Measurements from ENCODE around the gene MOV10L1. TPM values are rescaled to one million over a fixed set of nuclear protein-coding genes. Genes with fewer than 3 reads are reported as not detected.

MOV10L1 gene
- total RNA-seq, 1 donor from 2014 or later = 1.1 TPM

DNA sequence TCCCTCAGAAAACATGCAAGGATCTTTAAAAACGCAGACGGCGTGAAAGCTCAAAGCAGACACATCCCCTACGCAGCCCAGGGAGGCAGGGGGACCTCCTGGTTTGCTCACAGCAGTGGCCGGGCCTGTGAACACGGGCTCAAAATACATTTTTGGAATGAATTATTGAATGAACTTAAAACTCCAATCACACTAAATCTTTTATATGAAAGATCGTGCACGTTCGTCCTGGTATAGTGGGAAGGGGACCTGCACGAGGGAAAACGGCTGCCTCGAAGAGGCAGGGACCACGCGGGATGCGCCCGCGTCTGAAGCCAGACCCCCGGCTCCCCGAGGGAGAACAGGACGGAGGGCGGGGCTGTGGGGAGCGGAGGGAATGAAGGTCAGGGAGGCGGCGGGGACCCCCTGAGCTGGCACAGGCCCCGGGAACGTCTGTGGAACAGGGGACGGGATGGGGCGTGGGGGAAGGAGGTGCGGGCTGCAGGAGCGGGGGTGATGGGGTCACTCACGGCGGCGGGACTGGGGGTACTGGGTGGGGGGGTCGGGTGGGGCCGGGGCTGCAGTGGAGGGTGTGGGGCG, 79.5 kb downstream of the MOV10L1 start:
- peaks cover 6% of the 10 kb centered on the region for H3K27me3 Mint-ChIP-seq (ENCODE audit: low read depth)
- H3K9me3 Mint-ChIP-seq (ENCODE audit: low read depth) = no peaks in the 10 kb centered on the region
- H3K4me3 Mint-ChIP-seq (ENCODE audit: unreplicated experiment) = peak overlapping the region; percentile 64
- H3K36me3 Mint-ChIP-seq (ENCODE audit: low read depth) = no peaks in the 10 kb centered on the region
- H3K27ac Mint-ChIP-seq (ENCODE audit: unreplicated experiment) = peak overlapping the region; percentile 36
- peaks cover 7% of the 10 kb centered on the region for H3K4me1 Mint-ChIP-seq (ENCODE audit: low read depth)
- no peak for DNase-seq (ENCODE audit: low spot score)
- TF ChIP-seq, protein P1, sequence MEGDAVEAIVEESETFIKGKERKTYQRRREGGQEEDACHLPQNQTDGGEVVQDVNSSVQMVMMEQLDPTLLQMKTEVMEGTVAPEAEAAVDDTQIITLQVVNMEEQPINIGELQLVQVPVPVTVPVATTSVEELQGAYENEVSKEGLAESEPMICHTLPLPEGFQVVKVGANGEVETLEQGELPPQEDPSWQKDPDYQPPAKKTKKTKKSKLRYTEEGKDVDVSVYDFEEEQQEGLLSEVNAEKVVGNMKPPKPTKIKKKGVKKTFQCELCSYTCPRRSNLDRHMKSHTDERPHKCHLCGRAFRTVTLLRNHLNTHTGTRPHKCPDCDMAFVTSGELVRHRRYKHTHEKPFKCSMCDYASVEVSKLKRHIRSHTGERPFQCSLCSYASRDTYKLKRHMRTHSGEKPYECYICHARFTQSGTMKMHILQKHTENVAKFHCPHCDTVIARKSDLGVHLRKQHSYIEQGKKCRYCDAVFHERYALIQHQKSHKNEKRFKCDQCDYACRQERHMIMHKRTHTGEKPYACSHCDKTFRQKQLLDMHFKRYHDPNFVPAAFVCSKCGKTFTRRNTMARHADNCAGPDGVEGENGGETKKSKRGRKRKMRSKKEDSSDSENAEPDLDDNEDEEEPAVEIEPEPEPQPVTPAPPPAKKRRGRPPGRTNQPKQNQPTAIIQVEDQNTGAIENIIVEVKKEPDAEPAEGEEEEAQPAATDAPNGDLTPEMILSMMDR (IDR thresholded peaks at IDR 0.05) = no peak

DNA sequence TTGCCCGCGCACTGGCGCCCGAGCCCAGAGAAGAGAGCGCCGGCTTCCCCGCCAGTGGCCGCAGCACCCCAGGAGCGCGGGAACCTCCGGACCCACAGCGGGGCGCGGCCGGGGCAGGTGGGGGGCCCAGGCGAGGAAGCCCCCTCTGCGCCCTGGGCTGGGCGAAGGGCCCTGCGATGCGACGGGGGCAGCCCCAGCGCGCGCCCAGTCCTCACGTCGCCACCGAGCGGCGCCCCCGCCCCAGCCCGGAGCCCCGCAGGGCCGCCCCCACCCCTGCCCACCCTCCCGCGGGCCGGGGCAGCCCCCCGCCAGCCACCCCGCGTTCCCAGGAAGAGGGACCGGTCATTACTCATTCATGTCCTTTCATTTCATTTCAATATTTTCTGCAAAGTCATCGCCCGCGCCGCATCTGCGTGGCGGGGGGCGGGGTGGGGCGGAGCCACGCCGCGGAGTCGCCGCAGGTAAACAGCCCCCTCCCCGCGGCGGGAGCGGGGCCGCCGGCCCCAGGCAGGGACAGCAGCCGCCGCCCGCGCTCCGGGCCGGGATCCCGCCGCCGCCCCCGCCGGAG, 80.1 kb downstream of the MOV10L1 start:
- no peaks in the 10 kb centered on the region for H3K36me3 Mint-ChIP-seq (ENCODE audit: low read depth)
- no peak overlapping the region for H3K27ac Mint-ChIP-seq (ENCODE audit: unreplicated experiment)
- H3K27me3 Mint-ChIP-seq (ENCODE audit: low read depth) = peaks cover 6% of the 10 kb centered on the region
- DNase-seq (ENCODE audit: low spot score) = no peak
- TF ChIP-seq, protein P1 (IDR thresholded peaks at IDR 0.05) = peak; percentile 15
- H3K4me1 Mint-ChIP-seq (ENCODE audit: low read depth) = peaks cover 7% of the 10 kb centered on the region
- H3K4me3 Mint-ChIP-seq (ENCODE audit: unreplicated experiment) = peak overlapping the region; percentile 31
- no peaks in the 10 kb centered on the region for H3K9me3 Mint-ChIP-seq (ENCODE audit: low read depth)

DNA sequence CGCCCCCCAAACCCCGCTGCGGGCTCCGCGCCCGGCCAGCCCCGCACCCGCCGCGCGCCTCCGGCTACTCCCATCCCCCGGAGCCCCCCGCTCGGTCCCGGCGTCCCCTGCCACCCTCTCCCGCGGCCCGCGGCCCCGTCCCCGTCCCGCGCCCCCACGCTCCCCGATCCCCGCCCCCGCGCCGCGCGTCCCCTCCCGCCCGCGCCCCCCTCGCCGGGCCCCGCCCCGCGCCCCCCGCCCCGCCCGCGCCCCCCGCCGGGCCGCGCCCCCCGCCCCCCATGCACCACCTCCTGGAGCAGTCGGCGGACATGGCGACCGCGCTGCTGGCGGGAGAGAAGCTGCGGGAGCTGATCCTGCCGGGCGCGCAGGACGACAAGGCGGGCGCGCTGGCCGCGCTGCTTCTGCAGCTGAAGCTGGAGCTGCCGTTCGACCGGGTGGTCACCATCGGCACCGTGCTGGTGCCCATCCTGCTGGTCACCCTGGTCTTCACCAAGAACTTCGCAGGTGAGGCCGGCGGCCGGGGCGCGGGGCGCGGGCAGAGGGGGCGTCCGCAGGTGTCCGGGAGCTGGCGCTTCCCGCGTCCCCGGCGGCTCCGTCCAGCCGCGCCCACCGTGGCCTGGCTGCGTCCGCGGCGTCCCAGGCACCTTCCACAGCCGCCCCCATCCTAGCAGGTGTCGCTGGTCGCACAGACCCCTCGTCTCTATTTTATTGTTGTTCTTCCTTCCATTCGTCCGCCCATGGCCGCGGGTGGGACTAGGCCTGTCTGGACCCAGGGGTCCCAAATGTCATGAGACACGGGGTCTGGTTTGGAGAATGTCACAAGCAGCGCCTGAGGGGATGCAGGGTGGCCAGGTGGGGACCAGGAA, 80.9 kb downstream of the MOV10L1 start, which contains the start of gene PANX2:
PANX2 (plus strand) TSS at position 279 of the 866 bp plus-strand sequence; CDS start at position 279, 0 bp downstream.
- H3K4me3 Mint-ChIP-seq (ENCODE audit: unreplicated experiment) = peak within 1 kb of the TSS; percentile 68
- TF ChIP-seq, protein P1 (IDR thresholded peaks at IDR 0.05) = no peak
- no peaks in the 10 kb centered on the region for H3K36me3 Mint-ChIP-seq (ENCODE audit: low read depth)
- peaks cover 6% of the 10 kb centered on the region for H3K27me3 Mint-ChIP-seq (ENCODE audit: low read depth)
- H3K9me3 Mint-ChIP-seq (ENCODE audit: low read depth) = no peaks in the 10 kb centered on the region
- DNase-seq (ENCODE audit: low spot score) = no peak
- H3K27ac Mint-ChIP-seq (ENCODE audit: unreplicated experiment) = no peak within 1 kb of the TSS
- H3K4me1 Mint-ChIP-seq (ENCODE audit: low read depth) = peaks cover 7% of the 10 kb centered on the region

DNA sequence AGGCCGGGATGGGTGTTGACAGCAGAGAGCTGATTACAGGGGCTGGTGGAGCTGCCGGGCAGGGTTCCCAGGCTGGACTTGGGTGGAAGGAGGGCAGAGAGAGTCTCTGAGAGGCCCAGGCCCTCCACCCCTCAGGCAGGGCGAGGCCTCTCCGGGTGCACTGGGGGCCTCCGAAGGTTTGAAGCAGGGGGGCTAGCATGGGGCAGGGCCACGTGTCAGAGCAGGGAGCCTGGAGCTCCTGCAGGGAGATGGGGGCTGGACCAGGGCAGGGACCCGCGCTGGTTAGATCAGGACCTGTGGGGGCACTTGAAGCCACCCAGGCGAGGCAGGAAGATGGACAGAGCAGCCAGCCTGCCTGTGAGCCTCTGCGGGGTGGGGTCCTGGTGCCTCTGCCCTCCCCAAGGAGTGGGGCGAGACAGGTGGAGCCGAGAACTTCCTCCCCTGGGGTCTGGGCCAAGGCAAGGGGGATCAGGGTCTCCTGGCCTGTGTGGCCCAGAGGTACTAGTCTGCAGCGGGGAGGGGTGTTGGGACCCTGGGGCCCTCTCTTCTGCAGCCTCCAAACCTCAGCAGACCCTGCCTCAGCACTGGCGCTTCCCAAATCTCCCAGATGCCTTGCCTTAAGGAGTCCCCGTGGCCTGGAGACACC, 81.6 kb downstream of the MOV10L1 start:
- DNase-seq (ENCODE audit: low spot score) = no peak
- Mint-ChIP-seq H3K9me3 (ENCODE audit: low read depth) (no peaks in the 10 kb centered on the region), H3K4me3 (ENCODE audit: unreplicated experiment) (peak overlapping the region; percentile 68), H3K27ac (ENCODE audit: unreplicated experiment) (no peak overlapping the region), H3K27me3 (ENCODE audit: low read depth) (peaks cover 6% of the 10 kb centered on the region), H3K4me1 (ENCODE audit: low read depth) (peaks cover 7% of the 10 kb centered on the region), H3K36me3 (ENCODE audit: low read depth) (no peaks in the 10 kb centered on the region)
- TF ChIP-seq, protein P1 (IDR thresholded peaks at IDR 0.05) = no peak

DNA sequence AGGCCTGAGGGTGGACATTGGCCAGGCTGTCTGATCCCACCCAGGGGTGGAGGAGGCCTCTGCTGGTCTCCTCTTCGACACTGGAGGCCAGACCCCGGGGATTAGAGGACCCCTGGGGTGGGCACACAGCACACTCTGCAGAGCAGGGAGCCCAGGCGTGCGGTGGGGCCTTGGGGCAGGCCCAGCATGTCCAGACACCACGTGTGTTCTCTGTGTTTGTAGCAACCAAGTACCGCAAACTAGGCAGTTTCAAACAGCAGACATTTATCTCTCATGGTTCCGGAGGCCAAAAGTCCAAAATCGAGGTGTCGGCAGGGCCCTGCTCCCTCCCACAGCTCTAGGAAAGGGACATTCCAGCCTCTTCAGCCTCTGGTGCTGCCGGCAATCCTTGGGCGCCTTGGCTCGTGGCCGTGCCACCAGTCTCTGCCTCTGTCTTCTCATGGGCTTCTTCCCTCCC, 82.2 kb downstream of the MOV10L1 start:
- Mint-ChIP-seq H3K4me3 (ENCODE audit: unreplicated experiment) (no peak overlapping the region), H3K9me3 (ENCODE audit: low read depth) (no peaks in the 10 kb centered on the region), H3K27me3 (ENCODE audit: low read depth) (peaks cover 6% of the 10 kb centered on the region), H3K4me1 (ENCODE audit: low read depth) (peaks cover 7% of the 10 kb centered on the region), H3K36me3 (ENCODE audit: low read depth) (no peaks in the 10 kb centered on the region), H3K27ac (ENCODE audit: unreplicated experiment) (no peak overlapping the region)
- TF ChIP-seq, protein P1 (IDR thresholded peaks at IDR 0.05) = no peak
- DNase-seq (ENCODE audit: low spot score) = no peak
